ENCODE measurements around the gene SPAM1. TPM values are rescaled to one million over a fixed set of nuclear protein-coding genes. Genes with fewer than 3 reads are reported as not detected.

Gene SPAM1
- total RNA-seq, 1 experiment from 2014 or later, result not detected

DNA sequence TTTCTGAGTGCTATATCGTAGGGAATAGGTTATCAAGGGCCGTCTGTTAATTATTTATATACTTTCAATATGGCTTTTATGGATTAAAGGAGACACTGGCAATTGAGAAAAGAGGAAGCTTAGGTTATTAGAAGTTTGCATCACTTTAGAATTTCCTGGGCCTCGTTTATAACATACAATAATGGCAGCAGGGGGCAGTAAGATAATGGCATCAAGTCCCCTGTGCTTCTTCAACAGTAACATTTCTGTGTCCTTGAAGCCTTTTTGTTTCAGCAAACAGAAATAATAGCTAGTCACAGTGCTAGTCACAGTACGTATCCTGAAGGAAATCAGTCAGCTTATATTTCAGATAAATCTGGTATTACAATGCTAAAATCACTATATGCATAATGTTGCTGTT is 41.9 kb downstream of the SPAM1 start (continued):
- TF ChIP-seq STAT6 (CRISPR knock-in tag; conservative IDR thresholded peaks at IDR 0.05; ENCODE audit: low read depth), result no peak

- Mint-ChIP-seq H3K4me3 (no peak overlapping the region), H3K27me3 (ENCODE audit: low read depth) (no peaks in the 10 kb centered on the region), H3K9me3 (peaks cover 3% of the 10 kb centered on the region; the same call in 1 of the 2 replicates), H3K27ac (no peak overlapping the region), H3K36me3 (no peaks in the 10 kb centered on the region), H3K4me1 (peaks cover 10% of the 10 kb centered on the region)
- TF ChIP-seq GRHL2 (CRISPR knock-in tag; IDR thresholded peaks at IDR 0.05; ENCODE audit: insufficient replicate concordance, severe bottlenecking), result no peak
- no peak for TF ChIP-seq TCF7 (CRISPR knock-in tag; IDR thresholded peaks at IDR 0.05; ENCODE audit: low read depth)
- TF ChIP-seq CREM (CRISPR knock-in tag; IDR thresholded peaks at IDR 0.05), result no peak
- TF ChIP-seq, protein P1, sequence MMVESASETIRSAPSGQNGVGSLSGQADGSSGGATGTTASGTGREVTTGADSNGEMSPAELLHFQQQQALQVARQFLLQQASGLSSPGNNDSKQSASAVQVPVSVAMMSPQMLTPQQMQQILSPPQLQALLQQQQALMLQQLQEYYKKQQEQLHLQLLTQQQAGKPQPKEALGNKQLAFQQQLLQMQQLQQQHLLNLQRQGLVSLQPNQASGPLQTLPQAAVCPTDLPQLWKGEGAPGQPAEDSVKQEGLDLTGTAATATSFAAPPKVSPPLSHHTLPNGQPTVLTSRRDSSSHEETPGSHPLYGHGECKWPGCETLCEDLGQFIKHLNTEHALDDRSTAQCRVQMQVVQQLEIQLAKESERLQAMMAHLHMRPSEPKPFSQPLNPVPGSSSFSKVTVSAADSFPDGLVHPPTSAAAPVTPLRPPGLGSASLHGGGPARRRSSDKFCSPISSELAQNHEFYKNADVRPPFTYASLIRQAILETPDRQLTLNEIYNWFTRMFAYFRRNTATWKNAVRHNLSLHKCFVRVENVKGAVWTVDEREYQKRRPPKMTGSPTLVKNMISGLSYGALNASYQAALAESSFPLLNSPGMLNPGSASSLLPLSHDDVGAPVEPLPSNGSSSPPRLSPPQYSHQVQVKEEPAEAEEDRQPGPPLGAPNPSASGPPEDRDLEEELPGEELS (CRISPR knock-in tag; IDR thresholded peaks at IDR 0.05), result no peak
- no peak for TF ChIP-seq CBFB (CRISPR knock-in tag; IDR thresholded peaks at IDR 0.05; ENCODE audit: low read depth)
- TF ChIP-seq, protein P2, sequence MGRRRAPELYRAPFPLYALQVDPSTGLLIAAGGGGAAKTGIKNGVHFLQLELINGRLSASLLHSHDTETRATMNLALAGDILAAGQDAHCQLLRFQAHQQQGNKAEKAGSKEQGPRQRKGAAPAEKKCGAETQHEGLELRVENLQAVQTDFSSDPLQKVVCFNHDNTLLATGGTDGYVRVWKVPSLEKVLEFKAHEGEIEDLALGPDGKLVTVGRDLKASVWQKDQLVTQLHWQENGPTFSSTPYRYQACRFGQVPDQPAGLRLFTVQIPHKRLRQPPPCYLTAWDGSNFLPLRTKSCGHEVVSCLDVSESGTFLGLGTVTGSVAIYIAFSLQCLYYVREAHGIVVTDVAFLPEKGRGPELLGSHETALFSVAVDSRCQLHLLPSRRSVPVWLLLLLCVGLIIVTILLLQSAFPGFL (CRISPR knock-in tag; IDR thresholded peaks at IDR 0.05; ENCODE audit: borderline replicate concordance), result no peak
- ChIA-PET POLR2A (no interaction called here), CTCF (no interaction called here)
- DNase-seq (ENCODE audit: low spot score) (no peak), ATAC-seq (no peak)
Measured at GRCh38 chr7:123972045-123972444, 47.0 kb downstream of the SPAM1 start.

DNA sequence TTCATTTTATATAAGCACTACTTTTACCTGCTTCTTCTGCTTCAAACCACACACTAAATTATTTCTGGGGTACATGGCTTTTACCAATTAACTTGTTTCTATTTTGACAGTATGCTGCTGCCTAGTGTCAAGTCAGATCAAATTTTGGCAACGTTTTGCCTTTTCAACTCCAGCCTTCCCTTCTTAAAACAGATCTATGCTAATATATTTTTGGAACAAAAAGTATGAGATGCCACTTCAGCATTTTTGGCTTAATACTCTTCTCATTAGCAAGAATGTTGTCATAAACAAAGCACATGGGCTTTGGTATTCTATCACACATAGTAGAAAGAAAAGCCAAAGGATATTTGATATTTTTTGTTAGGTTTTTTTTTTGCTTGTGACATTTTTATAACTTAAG is 47.8 kb downstream of the SPAM1 start:
- ChIA-PET POLR2A (no interaction called here), CTCF (no interaction called here)
- Mint-ChIP-seq H3K9me3 (peaks cover 3% of the 10 kb centered on the region; the same call in 1 of the 2 replicates), H3K27ac (no peak overlapping the region), H3K4me1 (peaks cover 10% of the 10 kb centered on the region), H3K36me3 (no peaks in the 10 kb centered on the region), H3K27me3 (ENCODE audit: low read depth) (no peaks in the 10 kb centered on the region), H3K4me3 (no peak overlapping the region)
- DNase-seq (ENCODE audit: low spot score) (no peak), ATAC-seq (no peak)
- TF ChIP-seq, protein P3, sequence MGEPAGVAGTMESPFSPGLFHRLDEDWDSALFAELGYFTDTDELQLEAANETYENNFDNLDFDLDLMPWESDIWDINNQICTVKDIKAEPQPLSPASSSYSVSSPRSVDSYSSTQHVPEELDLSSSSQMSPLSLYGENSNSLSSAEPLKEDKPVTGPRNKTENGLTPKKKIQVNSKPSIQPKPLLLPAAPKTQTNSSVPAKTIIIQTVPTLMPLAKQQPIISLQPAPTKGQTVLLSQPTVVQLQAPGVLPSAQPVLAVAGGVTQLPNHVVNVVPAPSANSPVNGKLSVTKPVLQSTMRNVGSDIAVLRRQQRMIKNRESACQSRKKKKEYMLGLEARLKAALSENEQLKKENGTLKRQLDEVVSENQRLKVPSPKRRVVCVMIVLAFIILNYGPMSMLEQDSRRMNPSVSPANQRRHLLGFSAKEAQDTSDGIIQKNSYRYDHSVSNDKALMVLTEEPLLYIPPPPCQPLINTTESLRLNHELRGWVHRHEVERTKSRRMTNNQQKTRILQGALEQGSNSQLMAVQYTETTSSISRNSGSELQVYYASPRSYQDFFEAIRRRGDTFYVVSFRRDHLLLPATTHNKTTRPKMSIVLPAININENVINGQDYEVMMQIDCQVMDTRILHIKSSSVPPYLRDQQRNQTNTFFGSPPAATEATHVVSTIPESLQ (CRISPR knock-in tag; IDR thresholded peaks at IDR 0.05), result no peak
- TF ChIP-seq FOXP1 (CRISPR knock-in tag; IDR thresholded peaks at IDR 0.05; ENCODE audit: borderline replicate concordance), result no peak
- TF ChIP-seq SMAD4 (CRISPR knock-in tag; IDR thresholded peaks at IDR 0.05), result no peak
- no peak for TF ChIP-seq TEAD4 (CRISPR knock-in tag; IDR thresholded peaks at IDR 0.05)
- TF ChIP-seq MXD4 (CRISPR knock-in tag; IDR thresholded peaks at IDR 0.05; ENCODE audit: borderline replicate concordance), result no peak
- TF ChIP-seq USF2 (CRISPR knock-in tag; IDR thresholded peaks at IDR 0.05), result no peak
- no peak for TF ChIP-seq ETV6 (CRISPR knock-in tag; IDR thresholded peaks at IDR 0.05)
- TF ChIP-seq, protein P4, sequence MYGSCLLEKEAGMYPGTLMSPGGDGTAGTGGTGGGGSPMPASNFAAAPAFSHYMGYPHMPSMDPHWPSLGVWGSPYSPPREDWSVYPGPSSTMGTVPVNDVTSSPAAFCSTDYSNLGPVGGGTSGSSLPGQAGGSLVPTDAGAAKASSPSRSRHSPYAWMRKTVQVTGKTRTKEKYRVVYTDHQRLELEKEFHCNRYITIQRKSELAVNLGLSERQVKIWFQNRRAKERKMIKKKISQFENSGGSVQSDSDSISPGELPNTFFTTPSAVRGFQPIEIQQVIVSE (CRISPR knock-in tag; IDR thresholded peaks at IDR 0.05; ENCODE audit: borderline replicate concordance), result no peak
- TF ChIP-seq NFYB (CRISPR knock-in tag; conservative IDR thresholded peaks at IDR 0.05; ENCODE audit: low read depth), result no peak
- no peak for TF ChIP-seq ZNF138 (CRISPR knock-in tag; conservative IDR thresholded peaks at IDR 0.05)
- TF ChIP-seq, protein P1 (CRISPR knock-in tag; IDR thresholded peaks at IDR 0.05), result no peak
- TF ChIP-seq ZNF121 (CRISPR knock-in tag; IDR thresholded peaks at IDR 0.05), result no peak
- TF ChIP-seq JUN (CRISPR knock-in tag; IDR thresholded peaks at IDR 0.05), result no peak

Data from WTC11 (cell line).